ENCODE data around the gene NAV3. TPM values are rescaled to one million over a fixed set of nuclear protein-coding genes. Genes with fewer than 3 reads are reported as not detected.

Gene NAV3
- total and polyA plus RNA-seq, 10 donors, result 0.74 to 111 (median 40.4) TPM

GRCh38 chr12:78038986-78039385, 208.3 kb downstream of the NAV3 start:
- Histone ChIP-seq H3K4me3 (no peak overlapping the region), H3K36me3 (no peaks in the 10 kb centered on the region), H3K27ac (no peak overlapping the region), H3K4me1 (peaks cover 0 to 6% (median 0%) of the 10 kb centered on the region in 6 donors), H3K27me3 (replicated peaks in 1 of 7) (no peaks in the 10 kb centered on the region), H3K9me3 (peaks cover 0 to 13% (median 1%) of the 10 kb centered on the region in 8 donors)
- DNase-seq, result no peak
- intact Hi-C loops (cut with DNase I; ENCODE audit: low total_unique reads), result no loop called here
- TF ChIP-seq CTCF (IDR thresholded peaks at IDR 0.05 in 8 of 11, conservative IDR thresholded peaks at IDR 0.05 in 3 of 11) (no peak), POLR2A (IDR thresholded peaks at IDR 0.05) (no peak), POLR2AphosphoS5 (IDR thresholded peaks at IDR 0.05) (no peak)
- WGBS, 5 donors, result 83 to 93% (median 88%) methylated on average over 4 of the region's 4 CpGs

- intact Hi-C loops (cut with DNase I; ENCODE audit: low total_unique reads), result no loop called here
- no peak overlapping the region for H3K4me3 ChIP-seq
- H3K36me3 ChIP-seq, result no peaks in the 10 kb centered on the region
- no peak for DNase-seq
- H3K27ac ChIP-seq, result no peak overlapping the region
- no peaks in the 10 kb centered on the region for H3K27me3 ChIP-seq (replicated peaks in 1 of 7)
- TF ChIP-seq POLR2A (IDR thresholded peaks at IDR 0.05) (no peak), CTCF (IDR thresholded peaks at IDR 0.05 in 8 of 11, conservative IDR thresholded peaks at IDR 0.05 in 3 of 11) (no peak), POLR2AphosphoS5 (IDR thresholded peaks at IDR 0.05) (no peak)
- peaks cover 0 to 25% (median 5%) of the 10 kb centered on the region in 8 donors for H3K9me3 ChIP-seq
- no peaks in the 10 kb centered on the region for H3K4me1 ChIP-seq
- 77 to 95% (median 91%) methylated on average over 1 of the region's 1 CpG for WGBS, 5 donors
These were observed 209.4 kb downstream of the NAV3 start for GRCh38 chr12:78040111-78040510.

GRCh38 chr12:78050790-78051189, 220.1 kb downstream of the NAV3 start:
- Histone ChIP-seq H3K36me3 (no peaks in the 10 kb centered on the region), H3K27ac (no peak overlapping the region), H3K4me3 (no peak overlapping the region), H3K27me3 (replicated peaks in 1 of 7) (no peaks in the 10 kb centered on the region), H3K4me1 (no peaks in the 10 kb centered on the region), H3K9me3 (peaks cover 0 to 28% (median 13%) of the 10 kb centered on the region in 8 donors)
- intact Hi-C loops (cut with DNase I; ENCODE audit: low total_unique reads), result no loop called here
- no peak for DNase-seq
- TF ChIP-seq CTCF (IDR thresholded peaks at IDR 0.05 in 8 of 11, conservative IDR thresholded peaks at IDR 0.05 in 3 of 11) (no peak), POLR2AphosphoS5 (IDR thresholded peaks at IDR 0.05) (peak in 2 of 3 donors; percentile 22 to 27)
- WGBS, 5 donors, result 82 to 94% (median 93%) methylated on average over 11 to 12 of the region's 12 CpGs

GRCh38 chr12:78055545-78055944, 224.9 kb downstream of the NAV3 start:
- intact Hi-C loops (cut with DNase I; ENCODE audit: low total_unique reads), result no loop called here
- no peaks in the 10 kb centered on the region for H3K36me3 ChIP-seq
- H3K4me3 ChIP-seq, result no peak overlapping the region
- TF ChIP-seq POLR2A (IDR thresholded peaks at IDR 0.05) (no peak), CTCF (IDR thresholded peaks at IDR 0.05 in 8 of 11, conservative IDR thresholded peaks at IDR 0.05 in 3 of 11) (no peak), POLR2AphosphoS5 (IDR thresholded peaks at IDR 0.05) (no peak)
- H3K27me3 ChIP-seq (replicated peaks in 1 of 7), result no peaks in the 10 kb centered on the region
- H3K9me3 ChIP-seq, result no peaks in the 10 kb centered on the region
- H3K27ac ChIP-seq, result no peak overlapping the region
- DNase-seq, result no peak
- no peaks in the 10 kb centered on the region for H3K4me1 ChIP-seq

All from spleen (tissue), 11 donors.